Measurements from ENCODE around the gene WDR17. TPM values are rescaled to one million over a fixed set of nuclear protein-coding genes. Genes with fewer than 3 reads are reported as not detected.

WDR17 gene
- total RNA-seq, 2 donors from 2014 or later, result 5.5 to 5.7 TPM

- no peaks in the 10 kb centered on the region for H3K36me3 ChIP-seq
- no peaks in the 10 kb centered on the region for H3K9me3 ChIP-seq
- H3K27me3 ChIP-seq (replicated peaks; ENCODE audit: insufficient read depth), result no peaks in the 10 kb centered on the region
- no peak overlapping the region for H3K27ac ChIP-seq
- TF ChIP-seq POLR2A (IDR thresholded peaks at IDR 0.05) (no peak), CTCF (IDR thresholded peaks at IDR 0.05) (no peak), POLR2AphosphoS5 (IDR thresholded peaks at IDR 0.05) (no peak)
- H3K4me1 ChIP-seq (replicated peaks), result no peaks in the 10 kb centered on the region
- H3K4me3 ChIP-seq, result no peak overlapping the region
- intact Hi-C loops (cut with DNase I), result no loop called here
- no peak for DNase-seq (ENCODE audit: low spot score)
Observed at GRCh38 chr4:176042195-176042594, 23.4 kb upstream of the WDR17 start.

- Histone ChIP-seq H3K27me3 (replicated peaks; ENCODE audit: insufficient read depth) (no peaks in the 10 kb centered on the region), H3K36me3 (no peaks in the 10 kb centered on the region), H3K9me3 (no peaks in the 10 kb centered on the region), H3K27ac (no peak overlapping the region), H3K4me3 (no peak overlapping the region), H3K4me1 (replicated peaks) (no peaks in the 10 kb centered on the region)
- TF ChIP-seq POLR2A (IDR thresholded peaks at IDR 0.05) (no peak), POLR2AphosphoS5 (IDR thresholded peaks at IDR 0.05) (no peak), CTCF (IDR thresholded peaks at IDR 0.05) (no peak)
- intact Hi-C loops (cut with DNase I), result no loop called here
- DNase-seq (ENCODE audit: low spot score), result no peak
- 65% methylated on average over 9 of the region's 9 CpGs for WGBS
Observed at GRCh38 chr4:176043838-176044588, 21.6 kb upstream of the WDR17 start.

- DNase-seq (ENCODE audit: low spot score), result no peak
- TF ChIP-seq POLR2A (IDR thresholded peaks at IDR 0.05), result no peak
- no peak for TF ChIP-seq POLR2AphosphoS5 (IDR thresholded peaks at IDR 0.05)
- TF ChIP-seq CTCF (IDR thresholded peaks at IDR 0.05), result no peak
- H3K27me3 ChIP-seq (replicated peaks; ENCODE audit: insufficient read depth), result no peaks in the 10 kb centered on the region
- no peak overlapping the region for H3K4me3 ChIP-seq
- intact Hi-C loops (cut with DNase I), result no loop called here
- no peaks in the 10 kb centered on the region for H3K9me3 ChIP-seq
- H3K4me1 ChIP-seq (replicated peaks), result no peaks in the 10 kb centered on the region
- 58% methylated on average over 4 of the region's 4 CpGs for WGBS
- H3K27ac ChIP-seq, result no peak overlapping the region
- no peaks in the 10 kb centered on the region for H3K36me3 ChIP-seq
Observed at GRCh38 chr4:176044589-176044951, 21.1 kb upstream of the WDR17 start.

- Histone ChIP-seq H3K4me3 (no peak overlapping the region), H3K27me3 (replicated peaks; ENCODE audit: insufficient read depth) (no peaks in the 10 kb centered on the region), H3K36me3 (no peaks in the 10 kb centered on the region), H3K9me3 (no peaks in the 10 kb centered on the region), H3K27ac (no peak overlapping the region), H3K4me1 (replicated peaks) (no peaks in the 10 kb centered on the region)
- TF ChIP-seq POLR2AphosphoS5 (IDR thresholded peaks at IDR 0.05) (no peak), CTCF (IDR thresholded peaks at IDR 0.05) (no peak), POLR2A (IDR thresholded peaks at IDR 0.05) (no peak)
- DNase-seq (ENCODE audit: low spot score), result no peak
- intact Hi-C loops (cut with DNase I), result no loop called here
- WGBS, result 73% methylated on average over 4 of the region's 4 CpGs
Observed at GRCh38 chr4:176048631-176049030, 17.0 kb upstream of the WDR17 start.

GRCh38 chr4:176052744-176053143 lies 12.9 kb upstream of the WDR17 start:
- H3K4me1 ChIP-seq (replicated peaks), result no peaks in the 10 kb centered on the region
- no peak for DNase-seq (ENCODE audit: low spot score)
- H3K27ac ChIP-seq, result no peak overlapping the region
- no peaks in the 10 kb centered on the region for H3K36me3 ChIP-seq
- H3K4me3 ChIP-seq, result no peak overlapping the region
- H3K27me3 ChIP-seq (replicated peaks; ENCODE audit: insufficient read depth), result no peaks in the 10 kb centered on the region
- 65% methylated on average over 6 of the region's 6 CpGs for WGBS
- intact Hi-C loops (cut with DNase I), result no loop called here
- H3K9me3 ChIP-seq, result no peaks in the 10 kb centered on the region
- TF ChIP-seq CTCF (IDR thresholded peaks at IDR 0.05), result no peak
- TF ChIP-seq POLR2AphosphoS5 (IDR thresholded peaks at IDR 0.05), result no peak
- no peak for TF ChIP-seq POLR2A (IDR thresholded peaks at IDR 0.05)

All from prostate gland (tissue), 2 donors.